Mammary epithelial cell (primary cell): Measurements from ENCODE around the gene RSU1.

Source experiments
- EZH2 ChIP-seq: IDR thresholded peaks from 2 replicates; pipeline ENCODE4 v1.6.1; 2012; ENCODE audit warnings: low read length, inconsistent platforms, borderline replicate concordance
- TF ChIP-seq, protein P1 (sequence below), 2 donors: IDR thresholded peaks in 1 of 2; conservative IDR thresholded peaks in 1 of 2; 2 replicates each; pipeline ENCODE4 v1.5.1; 2011 to 2012; ENCODE audit warnings: inconsistent platforms in 2 of 2, low read length in 2 of 2, mild to moderate bottlenecking in 2 of 2, control low read depth in 1 of 2, low read depth in 1 of 2; ENCODE audit not compliant: insufficient read depth in 1 of 2; ENCODE audit errors: extremely low read depth in 1 of 2

DNA sequence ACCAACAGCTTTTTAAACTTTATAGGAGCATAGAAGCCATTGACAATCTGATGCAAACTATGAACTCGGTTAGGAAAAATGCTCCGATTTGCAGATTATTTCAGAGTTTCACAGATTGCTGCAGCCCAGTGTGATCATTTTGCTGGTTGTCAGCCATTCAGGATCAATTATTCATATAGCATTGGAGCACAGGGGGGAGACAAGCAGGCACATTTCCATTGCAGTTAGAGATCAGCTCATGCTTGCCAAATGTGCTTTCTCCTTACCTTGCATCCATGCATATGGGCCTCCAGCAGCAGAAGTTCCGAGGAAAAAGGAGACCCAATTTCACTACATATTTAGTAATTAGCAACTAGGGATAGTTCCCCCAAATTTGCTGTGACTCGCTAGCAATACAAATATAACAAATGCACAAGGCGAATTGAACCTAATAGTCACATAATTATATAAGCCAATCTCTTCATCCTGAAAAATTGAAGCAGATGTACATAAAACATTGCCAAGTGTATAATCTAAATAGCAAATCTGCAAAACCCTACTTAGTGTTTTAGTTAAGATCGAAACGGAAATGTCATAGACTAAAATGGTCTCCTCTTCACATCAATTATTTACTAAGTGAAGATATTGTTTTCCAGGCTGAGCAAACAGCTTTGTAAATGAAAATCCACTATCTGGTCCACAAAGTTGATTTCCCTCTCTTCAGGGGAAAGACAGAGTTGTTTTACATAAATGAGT lies 49.5 kb upstream of the RSU1 start:
- TF ChIP-seq, protein P1, sequence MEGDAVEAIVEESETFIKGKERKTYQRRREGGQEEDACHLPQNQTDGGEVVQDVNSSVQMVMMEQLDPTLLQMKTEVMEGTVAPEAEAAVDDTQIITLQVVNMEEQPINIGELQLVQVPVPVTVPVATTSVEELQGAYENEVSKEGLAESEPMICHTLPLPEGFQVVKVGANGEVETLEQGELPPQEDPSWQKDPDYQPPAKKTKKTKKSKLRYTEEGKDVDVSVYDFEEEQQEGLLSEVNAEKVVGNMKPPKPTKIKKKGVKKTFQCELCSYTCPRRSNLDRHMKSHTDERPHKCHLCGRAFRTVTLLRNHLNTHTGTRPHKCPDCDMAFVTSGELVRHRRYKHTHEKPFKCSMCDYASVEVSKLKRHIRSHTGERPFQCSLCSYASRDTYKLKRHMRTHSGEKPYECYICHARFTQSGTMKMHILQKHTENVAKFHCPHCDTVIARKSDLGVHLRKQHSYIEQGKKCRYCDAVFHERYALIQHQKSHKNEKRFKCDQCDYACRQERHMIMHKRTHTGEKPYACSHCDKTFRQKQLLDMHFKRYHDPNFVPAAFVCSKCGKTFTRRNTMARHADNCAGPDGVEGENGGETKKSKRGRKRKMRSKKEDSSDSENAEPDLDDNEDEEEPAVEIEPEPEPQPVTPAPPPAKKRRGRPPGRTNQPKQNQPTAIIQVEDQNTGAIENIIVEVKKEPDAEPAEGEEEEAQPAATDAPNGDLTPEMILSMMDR (conservative IDR thresholded peaks at IDR 0.05 in 1 of 2, IDR thresholded peaks at IDR 0.05 in 1 of 2; ENCODE audit: extremely low read depth in 1 of 2, insufficient read depth in 1 of 2, low read depth in 1 of 2, low read length in 2 of 2), result no peak
- TF ChIP-seq EZH2, result no peak
